ENCODE results near the gene ZMYM4. TPM values are rescaled to one million over a fixed set of nuclear protein-coding genes. Genes with fewer than 3 reads are reported as not detected.

Gene ZMYM4
- polyA plus RNA-seq, 1 of the 3 experiments (the other 2 are of a cell fraction), result 12.2 TPM

DNA sequence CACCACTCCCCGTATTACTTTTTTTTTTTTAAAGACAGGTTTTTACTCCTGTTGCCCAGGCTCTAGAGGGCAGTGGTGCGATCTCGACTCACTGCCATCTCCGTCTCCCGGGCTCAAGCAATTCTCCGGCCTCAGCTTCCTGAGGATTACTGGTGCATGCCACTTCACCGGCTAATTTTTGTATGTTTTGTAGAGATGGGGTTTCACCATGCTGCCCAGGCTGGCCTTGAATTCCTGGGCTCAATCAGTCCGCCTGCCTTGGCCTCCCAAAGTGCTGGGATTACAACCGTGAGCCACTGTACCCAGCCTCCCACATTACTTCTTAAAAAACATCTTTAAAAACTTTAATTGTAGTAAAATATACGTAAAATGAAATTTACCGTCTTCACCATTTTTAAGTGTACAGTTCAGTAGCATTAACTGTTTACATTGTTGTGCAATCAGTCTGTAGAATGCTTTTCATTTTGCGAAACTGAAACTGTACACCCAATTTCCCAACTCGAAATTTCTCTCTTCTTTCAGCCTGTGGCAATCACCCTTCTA, 77.0 kb downstream of the ZMYM4 start:
- whole genome bisulfite sequencing (ENCODE audit: low lambda C conversion rate), result 91% methylated on average over 13 of the region's 13 CpGs
- ChIA-PET CTCF (no interaction called here), POLR2A (no interaction called here)
- Histone ChIP-seq H3K27ac (ENCODE audit: low read depth in 2 of 2, low read length in 1 of 2) (no peak overlapping the region), H3K79me2 (ENCODE audit: insufficient read depth) (peaks cover 94% of the 10 kb centered on the region), H4K20me1 (ENCODE audit: insufficient read depth) (peaks cover 51% of the 10 kb centered on the region), H3K4me3 (ENCODE audit: low read depth in 2 of 2, low read length in 1 of 2) (no peak overlapping the region), H3K27me3 (ENCODE audit: insufficient read depth) (no peaks in the 10 kb centered on the region), H3K4me2 (no peak overlapping the region), H2AFZ (ENCODE audit: low read depth) (no peak overlapping the region), H3K4me1 (ENCODE audit: control insufficient read depth in 1 of 2, insufficient read depth in 2 of 2, low read depth in 1 of 2, low read length in 1 of 2) (no peaks in the 10 kb centered on the region; a peak in 1 of 4 replicates), H3K9me2 (no peaks in the 10 kb centered on the region), H3K9me3 (no peaks in the 10 kb centered on the region), H3K36me3 (replicated peaks in 1 of 2; ENCODE audit: control insufficient read depth in 1 of 2, insufficient read depth in 2 of 2, low read length in 1 of 2) (peaks cover 0 to 14% of the 10 kb centered on the region in 2 experiments), H3K9ac (no peak overlapping the region), H3F3A (replicated peaks; ENCODE audit: insufficient read depth) (peaks cover 12% of the 10 kb centered on the region)
- TF ChIP-seq RCOR1 (IDR thresholded peaks at IDR 0.05; ENCODE audit: low read length) (no peak), FOXJ3 (CRISPR knock-in tag; IDR thresholded peaks at IDR 0.05) (no peak), FOXM1 (IDR thresholded peaks at IDR 0.05; ENCODE audit: low read depth) (no peak), TCF12 (IDR thresholded peaks at IDR 0.05) (no peak), EZH2phosphoT487 (IDR thresholded peaks at IDR 0.05; ENCODE audit: borderline replicate concordance, low read depth) (no peak), TAF1 (IDR thresholded peaks at IDR 0.05; ENCODE audit: borderline replicate concordance, low read depth, low read length) (no peak), SMC3 (IDR thresholded peaks at IDR 0.05; ENCODE audit: low read depth, low read length) (no peak), RAD21 (IDR thresholded peaks at IDR 0.05; ENCODE audit: low read length) (no peak), POLR2AphosphoS5 (IDR thresholded peaks at IDR 0.05; ENCODE audit: low read depth, low read length) (no peak), SIN3A (IDR thresholded peaks at IDR 0.05; ENCODE audit: borderline replicate concordance, low read depth, low read length) (no peak), RXRA (IDR thresholded peaks at IDR 0.05; ENCODE audit: borderline replicate concordance, low read depth) (no peak), NFIC (IDR thresholded peaks at IDR 0.05; ENCODE audit: borderline replicate concordance) (no peak), GABPA (IDR thresholded peaks at IDR 0.05; ENCODE audit: low read depth) (no peak), TEAD4 (IDR thresholded peaks at IDR 0.05; ENCODE audit: borderline replicate concordance, insufficient read depth) (no peak)
- TF ChIP-seq, protein P1, sequence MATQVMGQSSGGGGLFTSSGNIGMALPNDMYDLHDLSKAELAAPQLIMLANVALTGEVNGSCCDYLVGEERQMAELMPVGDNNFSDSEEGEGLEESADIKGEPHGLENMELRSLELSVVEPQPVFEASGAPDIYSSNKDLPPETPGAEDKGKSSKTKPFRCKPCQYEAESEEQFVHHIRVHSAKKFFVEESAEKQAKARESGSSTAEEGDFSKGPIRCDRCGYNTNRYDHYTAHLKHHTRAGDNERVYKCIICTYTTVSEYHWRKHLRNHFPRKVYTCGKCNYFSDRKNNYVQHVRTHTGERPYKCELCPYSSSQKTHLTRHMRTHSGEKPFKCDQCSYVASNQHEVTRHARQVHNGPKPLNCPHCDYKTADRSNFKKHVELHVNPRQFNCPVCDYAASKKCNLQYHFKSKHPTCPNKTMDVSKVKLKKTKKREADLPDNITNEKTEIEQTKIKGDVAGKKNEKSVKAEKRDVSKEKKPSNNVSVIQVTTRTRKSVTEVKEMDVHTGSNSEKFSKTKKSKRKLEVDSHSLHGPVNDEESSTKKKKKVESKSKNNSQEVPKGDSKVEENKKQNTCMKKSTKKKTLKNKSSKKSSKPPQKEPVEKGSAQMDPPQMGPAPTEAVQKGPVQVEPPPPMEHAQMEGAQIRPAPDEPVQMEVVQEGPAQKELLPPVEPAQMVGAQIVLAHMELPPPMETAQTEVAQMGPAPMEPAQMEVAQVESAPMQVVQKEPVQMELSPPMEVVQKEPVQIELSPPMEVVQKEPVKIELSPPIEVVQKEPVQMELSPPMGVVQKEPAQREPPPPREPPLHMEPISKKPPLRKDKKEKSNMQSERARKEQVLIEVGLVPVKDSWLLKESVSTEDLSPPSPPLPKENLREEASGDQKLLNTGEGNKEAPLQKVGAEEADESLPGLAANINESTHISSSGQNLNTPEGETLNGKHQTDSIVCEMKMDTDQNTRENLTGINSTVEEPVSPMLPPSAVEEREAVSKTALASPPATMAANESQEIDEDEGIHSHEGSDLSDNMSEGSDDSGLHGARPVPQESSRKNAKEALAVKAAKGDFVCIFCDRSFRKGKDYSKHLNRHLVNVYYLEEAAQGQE (IDR thresholded peaks at IDR 0.05; ENCODE audit: low read depth, low read length), result no peak
- TF ChIP-seq, protein P2, sequence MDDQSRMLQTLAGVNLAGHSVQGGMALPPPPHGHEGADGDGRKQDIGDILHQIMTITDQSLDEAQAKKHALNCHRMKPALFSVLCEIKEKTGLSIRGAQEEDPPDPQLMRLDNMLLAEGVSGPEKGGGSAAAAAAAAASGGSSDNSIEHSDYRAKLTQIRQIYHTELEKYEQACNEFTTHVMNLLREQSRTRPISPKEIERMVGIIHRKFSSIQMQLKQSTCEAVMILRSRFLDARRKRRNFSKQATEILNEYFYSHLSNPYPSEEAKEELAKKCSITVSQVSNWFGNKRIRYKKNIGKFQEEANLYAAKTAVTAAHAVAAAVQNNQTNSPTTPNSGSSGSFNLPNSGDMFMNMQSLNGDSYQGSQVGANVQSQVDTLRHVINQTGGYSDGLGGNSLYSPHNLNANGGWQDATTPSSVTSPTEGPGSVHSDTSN (IDR thresholded peaks at IDR 0.05), result no peak
- TF ChIP-seq, protein P3, sequence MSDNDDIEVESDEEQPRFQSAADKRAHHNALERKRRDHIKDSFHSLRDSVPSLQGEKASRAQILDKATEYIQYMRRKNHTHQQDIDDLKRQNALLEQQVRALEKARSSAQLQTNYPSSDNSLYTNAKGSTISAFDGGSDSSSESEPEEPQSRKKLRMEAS (IDR thresholded peaks at IDR 0.05; ENCODE audit: low read depth), result no peak
- TF ChIP-seq, protein P4, sequence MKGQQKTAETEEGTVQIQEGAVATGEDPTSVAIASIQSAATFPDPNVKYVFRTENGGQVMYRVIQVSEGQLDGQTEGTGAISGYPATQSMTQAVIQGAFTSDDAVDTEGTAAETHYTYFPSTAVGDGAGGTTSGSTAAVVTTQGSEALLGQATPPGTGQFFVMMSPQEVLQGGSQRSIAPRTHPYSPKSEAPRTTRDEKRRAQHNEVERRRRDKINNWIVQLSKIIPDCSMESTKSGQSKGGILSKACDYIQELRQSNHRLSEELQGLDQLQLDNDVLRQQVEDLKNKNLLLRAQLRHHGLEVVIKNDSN (IDR thresholded peaks at IDR 0.05; ENCODE audit: borderline replicate concordance, low read depth), result no peak
- TF ChIP-seq, protein P5, sequence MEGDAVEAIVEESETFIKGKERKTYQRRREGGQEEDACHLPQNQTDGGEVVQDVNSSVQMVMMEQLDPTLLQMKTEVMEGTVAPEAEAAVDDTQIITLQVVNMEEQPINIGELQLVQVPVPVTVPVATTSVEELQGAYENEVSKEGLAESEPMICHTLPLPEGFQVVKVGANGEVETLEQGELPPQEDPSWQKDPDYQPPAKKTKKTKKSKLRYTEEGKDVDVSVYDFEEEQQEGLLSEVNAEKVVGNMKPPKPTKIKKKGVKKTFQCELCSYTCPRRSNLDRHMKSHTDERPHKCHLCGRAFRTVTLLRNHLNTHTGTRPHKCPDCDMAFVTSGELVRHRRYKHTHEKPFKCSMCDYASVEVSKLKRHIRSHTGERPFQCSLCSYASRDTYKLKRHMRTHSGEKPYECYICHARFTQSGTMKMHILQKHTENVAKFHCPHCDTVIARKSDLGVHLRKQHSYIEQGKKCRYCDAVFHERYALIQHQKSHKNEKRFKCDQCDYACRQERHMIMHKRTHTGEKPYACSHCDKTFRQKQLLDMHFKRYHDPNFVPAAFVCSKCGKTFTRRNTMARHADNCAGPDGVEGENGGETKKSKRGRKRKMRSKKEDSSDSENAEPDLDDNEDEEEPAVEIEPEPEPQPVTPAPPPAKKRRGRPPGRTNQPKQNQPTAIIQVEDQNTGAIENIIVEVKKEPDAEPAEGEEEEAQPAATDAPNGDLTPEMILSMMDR (IDR thresholded peaks at IDR 0.05), result no peak; the same call in 1 of the 2 replicates
- TF ChIP-seq, protein P6, sequence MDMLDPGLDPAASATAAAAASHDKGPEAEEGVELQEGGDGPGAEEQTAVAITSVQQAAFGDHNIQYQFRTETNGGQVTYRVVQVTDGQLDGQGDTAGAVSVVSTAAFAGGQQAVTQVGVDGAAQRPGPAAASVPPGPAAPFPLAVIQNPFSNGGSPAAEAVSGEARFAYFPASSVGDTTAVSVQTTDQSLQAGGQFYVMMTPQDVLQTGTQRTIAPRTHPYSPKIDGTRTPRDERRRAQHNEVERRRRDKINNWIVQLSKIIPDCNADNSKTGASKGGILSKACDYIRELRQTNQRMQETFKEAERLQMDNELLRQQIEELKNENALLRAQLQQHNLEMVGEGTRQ (IDR thresholded peaks at IDR 0.05; ENCODE audit: borderline replicate concordance, low read depth, low read length), result no peak
- DNase-seq, result no peak
